Astrocyte (in vitro differentiated cells and primary cell): ENCODE measurements around the gene FRMD4A. TPM values are rescaled to one million over a fixed set of nuclear protein-coding genes. Genes with fewer than 3 reads are reported as not detected.

Experiments
- DNase-seq: peaks from one replicate; pipeline ENCODE4 v3.0.0-alpha.2; 2010; ENCODE audit warnings: low read depth
- FAIRE-seq: peaks from 2 replicates; lab custom pipeline; 2011; peaks lifted over from hg19 to GRCh38; lab: Jason Lieb, UNC
- H2AFZ ChIP-seq: 2 replicates; pipeline ENCODE4 v1.6.0; 2012; ENCODE audit warnings: low read depth, low read length, inconsistent platforms
- H3K27ac ChIP-seq: 2 replicates; pipeline ENCODE4 v1.5.1; 2011; ENCODE audit warnings: low read depth, low read length, inconsistent platforms
- H3K27me3 ChIP-seq: 2 replicates; pipeline ENCODE4 v1.6.0; 2011; ENCODE audit warnings: low read length, inconsistent platforms; ENCODE audit not compliant: insufficient read depth
- H3K36me3 ChIP-seq: 2 replicates; pipeline ENCODE4 v1.5.1; 2011; ENCODE audit warnings: low read length, inconsistent platforms; ENCODE audit not compliant: insufficient read depth
- H3K4me1 ChIP-seq: 2 replicates; pipeline ENCODE4 v1.5.1; 2011; ENCODE audit warnings: low read length, inconsistent platforms; ENCODE audit not compliant: insufficient read depth
- H3K4me2 ChIP-seq: 2 replicates; pipeline ENCODE4 v1.6.0; 2012; ENCODE audit warnings: low read length, inconsistent platforms
- H3K4me3 ChIP-seq: 2 replicates; pipeline ENCODE4 v1.5.1; 2011; ENCODE audit warnings: low read depth, mild to moderate bottlenecking, low read length, inconsistent platforms; ENCODE audit not compliant: insufficient read depth
- H3K79me2 ChIP-seq: 2 replicates; pipeline ENCODE4 v1.6.0; 2012; ENCODE audit warnings: mild to moderate bottlenecking, low read length, inconsistent platforms; ENCODE audit not compliant: insufficient read depth
- H3K9ac ChIP-seq: 2 replicates; pipeline ENCODE4 v1.6.0; 2012; ENCODE audit warnings: mild to moderate bottlenecking, low read length, inconsistent platforms
- H3K9me3 ChIP-seq: 2 replicates; pipeline ENCODE4 v1.5.1; 2012; ENCODE audit warnings: low read depth, mild to moderate bottlenecking, low read length, inconsistent platforms; ENCODE audit not compliant: insufficient read depth
- H4K20me1 ChIP-seq: 2 replicates; pipeline ENCODE4 v1.6.0; 2012; ENCODE audit warnings: low read length, inconsistent platforms; ENCODE audit not compliant: insufficient read depth
- H3K27ac Mint-ChIP-seq: one replicate; pipeline ENCODE4 v1.8.0; 2021; ENCODE audit warnings: mild to moderate bottlenecking, mixed read lengths; ENCODE audit not compliant: unreplicated experiment
- H3K27me3 Mint-ChIP-seq: one replicate; pipeline ENCODE4 v1.8.0; 2021; ENCODE audit warnings: low read depth, mixed read lengths; ENCODE audit not compliant: unreplicated experiment
- H3K36me3 Mint-ChIP-seq: one replicate; pipeline ENCODE4 v1.8.0; 2021; ENCODE audit warnings: low read depth, mixed read lengths; ENCODE audit not compliant: unreplicated experiment
- H3K4me1 Mint-ChIP-seq: one replicate; pipeline ENCODE4 v1.8.0; 2021; ENCODE audit warnings: low read depth, mixed read lengths; ENCODE audit not compliant: unreplicated experiment
- H3K4me3 Mint-ChIP-seq: one replicate; pipeline ENCODE4 v1.8.0; 2021; ENCODE audit warnings: mild to moderate bottlenecking, moderate library complexity, mixed read lengths; ENCODE audit not compliant: unreplicated experiment
- H3K9me3 Mint-ChIP-seq: one replicate; pipeline ENCODE4 v1.8.0; 2021; ENCODE audit warnings: mild to moderate bottlenecking, mixed read lengths; ENCODE audit not compliant: unreplicated experiment
- CTCF ChIP-seq: IDR thresholded peaks from 2 replicates; pipeline ENCODE4 v1.5.1; 2011; ENCODE audit warnings: low read depth, mild to moderate bottlenecking, inconsistent platforms, low read length, moderate library complexity; ENCODE audit not compliant: insufficient read depth
- EZH2 ChIP-seq: IDR thresholded peaks from 2 replicates; pipeline ENCODE4 v1.6.1; 2012; ENCODE audit warnings: mild to moderate bottlenecking, low read length, inconsistent platforms; ENCODE audit not compliant: insufficient read depth
- total RNA-seq: library from RNA; stranded (reverse); gene quantifications from 2 replicates; pipeline ENCODE4 v1.2.1, GENCODE V29; 2021

The FRMD4A gene
- total RNA-seq, 1 donor from 2014 or later: 82.5 TPM

GRCh38 chr10:13730956-13731355 lies 599.8 kb downstream of the FRMD4A start:
- Histone ChIP-seq H3K4me1 (no peaks in the 10 kb centered on the region), H3K27me3 (no peaks in the 10 kb centered on the region), H4K20me1 (no peaks in the 10 kb centered on the region), H3K4me2 (no peak overlapping the region), H3K36me3 (peaks cover 8% of the 10 kb centered on the region), H2AFZ (no peak overlapping the region), H3K9me3 (no peaks in the 10 kb centered on the region), H3K79me2 (no peaks in the 10 kb centered on the region), H3K4me3 (no peak overlapping the region), H3K27ac (no peak overlapping the region), H3K9ac (no peak overlapping the region)
- TF ChIP-seq EZH2: no peak
- no peak for TF ChIP-seq CTCF
- H3K9me3 Mint-ChIP-seq: no peaks in the 10 kb centered on the region
- FAIRE-seq (no peak), DNase-seq (no peak)
- H3K27me3 Mint-ChIP-seq: no peaks in the 10 kb centered on the region
- no peak overlapping the region for H3K4me3 Mint-ChIP-seq
- no peaks in the 10 kb centered on the region for H3K4me1 Mint-ChIP-seq
- H3K36me3 Mint-ChIP-seq: peaks cover 32% of the 10 kb centered on the region
- no peak overlapping the region for H3K27ac Mint-ChIP-seq

GRCh38 chr10:13730306-13730652 lies 600.4 kb downstream of the FRMD4A start:
- H3K4me3 Mint-ChIP-seq: no peak overlapping the region
- no peaks in the 10 kb centered on the region for H4K20me1 ChIP-seq
- FAIRE-seq: no peak

More at GRCh38 chr10:13730306-13730652, 600.4 kb downstream of the FRMD4A start:
- Histone ChIP-seq H3K27ac (no peak overlapping the region), H3K27me3 (no peaks in the 10 kb centered on the region), H3K36me3 (peaks cover 7% of the 10 kb centered on the region), H2AFZ (no peak overlapping the region), H3K79me2 (no peaks in the 10 kb centered on the region), H3K9me3 (no peaks in the 10 kb centered on the region), H3K4me3 (no peak overlapping the region), H3K4me2 (no peak overlapping the region), H3K9ac (no peak overlapping the region), H3K4me1 (no peaks in the 10 kb centered on the region)
- Mint-ChIP-seq H3K36me3 (peaks cover 29% of the 10 kb centered on the region), H3K4me1 (no peaks in the 10 kb centered on the region), H3K27ac (no peak overlapping the region), H3K9me3 (no peaks in the 10 kb centered on the region), H3K27me3 (no peaks in the 10 kb centered on the region)
- DNase-seq: no peak
- TF ChIP-seq EZH2: no peak
- TF ChIP-seq CTCF: no peak
